ENCODE measurements around the gene SLC24A3. TPM values are rescaled to one million over a fixed set of nuclear protein-coding genes. Genes with fewer than 3 reads are reported as not detected.

SLC24A3 gene
- total RNA-seq, 1 donor from 2014 or later: 13.1 TPM

DNA sequence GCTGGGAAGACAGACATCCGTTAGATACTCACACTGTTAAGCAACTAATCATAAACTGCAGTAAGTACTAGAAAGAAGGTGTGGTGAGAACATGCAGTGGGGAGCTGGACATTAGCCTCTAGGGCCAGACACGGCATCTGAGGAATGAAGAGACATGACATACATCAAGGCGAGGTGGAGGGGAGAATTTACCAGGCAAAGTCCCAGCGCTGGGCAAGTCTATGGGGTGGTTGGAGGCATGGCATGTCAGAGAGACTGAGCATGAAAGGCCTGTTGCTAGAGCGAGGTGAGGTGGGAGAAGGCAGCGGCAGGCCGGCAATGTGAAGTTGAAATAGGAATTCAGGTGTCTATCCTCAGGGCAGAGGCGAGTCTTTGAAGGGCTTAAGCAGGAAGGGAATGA, 31.8 kb downstream of the SLC24A3 start:
- no peak for ATAC-seq
- DNase-seq: no peak
- Histone ChIP-seq H3K36me3 (no peaks in the 10 kb centered on the region), H3K27me3 (no peaks in the 10 kb centered on the region), H3K4me1 (no peaks in the 10 kb centered on the region), H3K27ac (no peak overlapping the region), H3K4me3 (no peak overlapping the region), H3K9me3 (no peaks in the 10 kb centered on the region)
- intact Hi-C loops (cut with DNase I): no loop called here
- TF ChIP-seq, protein P1, sequence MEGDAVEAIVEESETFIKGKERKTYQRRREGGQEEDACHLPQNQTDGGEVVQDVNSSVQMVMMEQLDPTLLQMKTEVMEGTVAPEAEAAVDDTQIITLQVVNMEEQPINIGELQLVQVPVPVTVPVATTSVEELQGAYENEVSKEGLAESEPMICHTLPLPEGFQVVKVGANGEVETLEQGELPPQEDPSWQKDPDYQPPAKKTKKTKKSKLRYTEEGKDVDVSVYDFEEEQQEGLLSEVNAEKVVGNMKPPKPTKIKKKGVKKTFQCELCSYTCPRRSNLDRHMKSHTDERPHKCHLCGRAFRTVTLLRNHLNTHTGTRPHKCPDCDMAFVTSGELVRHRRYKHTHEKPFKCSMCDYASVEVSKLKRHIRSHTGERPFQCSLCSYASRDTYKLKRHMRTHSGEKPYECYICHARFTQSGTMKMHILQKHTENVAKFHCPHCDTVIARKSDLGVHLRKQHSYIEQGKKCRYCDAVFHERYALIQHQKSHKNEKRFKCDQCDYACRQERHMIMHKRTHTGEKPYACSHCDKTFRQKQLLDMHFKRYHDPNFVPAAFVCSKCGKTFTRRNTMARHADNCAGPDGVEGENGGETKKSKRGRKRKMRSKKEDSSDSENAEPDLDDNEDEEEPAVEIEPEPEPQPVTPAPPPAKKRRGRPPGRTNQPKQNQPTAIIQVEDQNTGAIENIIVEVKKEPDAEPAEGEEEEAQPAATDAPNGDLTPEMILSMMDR (IDR thresholded peaks at IDR 0.05): no peak

DNA sequence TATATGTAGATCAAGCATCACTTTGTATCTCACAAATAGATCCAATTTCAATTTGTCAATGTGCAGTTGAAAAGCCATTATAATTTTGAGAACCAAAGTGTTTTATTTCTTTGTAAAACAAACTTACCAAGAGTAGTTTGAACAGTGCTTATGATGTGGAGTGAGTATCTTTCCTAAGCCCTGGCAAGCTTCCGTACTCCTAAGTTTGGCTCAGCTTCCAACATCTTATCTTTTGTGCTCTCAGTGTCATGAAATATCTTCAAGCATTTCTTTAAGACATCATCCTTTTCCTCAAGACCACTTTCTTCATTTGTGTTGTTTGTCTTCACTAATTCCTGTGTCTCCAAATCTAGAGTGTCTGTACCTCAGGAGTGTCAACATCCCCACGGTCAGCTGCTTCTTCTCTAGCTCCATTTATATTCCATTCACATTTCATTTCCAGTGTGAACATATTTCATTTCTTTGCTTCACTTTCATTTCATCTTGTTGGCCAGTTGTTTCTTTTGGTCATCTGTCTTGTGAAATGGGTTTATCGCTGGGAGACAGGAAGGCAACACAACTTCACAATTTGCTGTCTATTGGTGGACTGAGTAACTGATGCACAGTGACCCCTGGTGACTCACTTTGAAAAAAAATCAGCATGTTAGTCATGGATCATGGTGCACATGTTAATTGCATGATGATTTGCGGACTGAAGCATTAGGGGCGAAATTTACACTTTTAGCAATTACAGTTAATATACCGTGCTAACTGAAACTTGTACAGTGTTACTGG, 36.9 kb downstream of the SLC24A3 start:
- DNase-seq (no peak), ATAC-seq (peak; percentile 29)
- Histone ChIP-seq H3K9me3 (no peaks in the 10 kb centered on the region), H3K4me1 (peaks cover 24% of the 10 kb centered on the region), H3K36me3 (no peaks in the 10 kb centered on the region), H3K27me3 (no peaks in the 10 kb centered on the region), H3K27ac (no peak overlapping the region), H3K4me3 (no peak overlapping the region)
- intact Hi-C loops (cut with DNase I): no loop called here
- TF ChIP-seq, protein P1 (IDR thresholded peaks at IDR 0.05): peak; percentile 15

DNA sequence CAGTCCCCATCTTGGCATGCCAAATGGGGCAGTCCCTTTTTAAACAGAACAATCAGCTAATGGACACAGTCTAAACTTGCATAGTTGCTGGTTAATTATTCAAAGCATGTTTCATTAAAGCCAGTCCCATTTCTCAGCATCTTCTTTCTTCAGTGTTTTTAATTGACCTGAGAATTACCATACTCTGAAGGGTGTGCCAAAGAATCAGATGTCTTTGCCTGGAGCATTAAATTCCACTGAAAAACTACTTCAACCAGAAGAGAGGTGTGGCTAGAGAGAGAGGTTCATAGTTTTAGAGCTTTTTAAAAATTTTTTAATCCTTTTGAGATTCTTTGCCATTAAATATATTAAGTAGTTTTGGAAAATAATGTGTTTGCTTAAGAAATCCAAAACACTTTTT, 37.9 kb downstream of the SLC24A3 start:
- intact Hi-C loops (cut with DNase I): no loop called here
- ATAC-seq (no peak), DNase-seq (no peak)
- Histone ChIP-seq H3K27ac (no peak overlapping the region), H3K4me1 (peaks cover 24% of the 10 kb centered on the region), H3K4me3 (no peak overlapping the region), H3K36me3 (no peaks in the 10 kb centered on the region), H3K9me3 (no peaks in the 10 kb centered on the region), H3K27me3 (no peaks in the 10 kb centered on the region)
- TF ChIP-seq, protein P1 (IDR thresholded peaks at IDR 0.05): no peak

DNA sequence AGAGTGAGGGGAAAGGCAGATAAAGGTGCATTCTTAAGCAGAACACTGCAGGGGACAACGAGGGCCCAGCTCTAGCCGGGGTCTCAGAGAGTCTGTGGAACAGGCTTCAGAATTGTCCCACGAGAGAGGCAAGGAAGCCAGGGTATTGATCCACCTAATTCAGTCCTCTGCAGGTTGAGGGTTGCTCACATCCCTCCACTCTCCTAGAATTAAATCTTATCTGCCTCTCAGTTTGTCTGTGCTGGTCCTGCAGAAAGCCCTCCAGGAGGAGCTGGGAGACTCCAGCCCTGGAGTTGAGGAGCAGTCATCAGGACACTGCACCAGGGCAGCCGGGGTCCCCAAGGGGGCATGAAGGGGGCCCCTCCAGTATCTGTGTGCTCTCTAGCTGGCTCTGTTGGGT, 39.1 kb downstream of the SLC24A3 start:
- Histone ChIP-seq H3K27me3 (no peaks in the 10 kb centered on the region), H3K36me3 (no peaks in the 10 kb centered on the region), H3K4me1 (peaks cover 24% of the 10 kb centered on the region), H3K4me3 (no peak overlapping the region), H3K27ac (peak overlapping the region; percentile 55), H3K9me3 (no peaks in the 10 kb centered on the region)
- intact Hi-C loops (cut with DNase I): no loop called here
- no peak for ATAC-seq
- no peak for DNase-seq
- TF ChIP-seq, protein P1 (IDR thresholded peaks at IDR 0.05): no peak

DNA sequence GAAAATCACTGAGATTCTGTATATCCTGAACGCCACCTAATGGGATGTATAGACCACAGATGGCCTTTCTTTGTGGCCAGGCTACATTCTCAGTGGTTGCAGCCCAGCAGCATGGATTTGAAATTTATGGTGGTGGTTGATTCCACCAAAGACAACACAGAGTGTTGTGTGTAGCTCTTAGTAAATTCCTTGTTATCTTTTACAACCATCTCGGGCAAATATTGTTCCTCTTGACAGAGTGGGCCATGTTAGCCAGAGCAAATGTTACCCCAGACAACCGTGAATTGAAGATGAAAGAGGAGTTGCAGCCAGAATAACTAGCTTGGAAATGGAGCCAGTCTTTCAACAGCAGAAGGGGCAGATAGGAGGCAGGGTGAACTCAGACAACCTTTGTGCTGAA, 39.5 kb downstream of the SLC24A3 start:
- TF ChIP-seq, protein P1 (IDR thresholded peaks at IDR 0.05): no peak
- H3K9me3 ChIP-seq: no peaks in the 10 kb centered on the region
- peaks cover 24% of the 10 kb centered on the region for H3K4me1 ChIP-seq
- no peaks in the 10 kb centered on the region for H3K27me3 ChIP-seq
- H3K27ac ChIP-seq: peak overlapping the region; percentile 55
- DNase-seq (no peak), ATAC-seq (no peak)
- no peak overlapping the region for H3K4me3 ChIP-seq
- no peaks in the 10 kb centered on the region for H3K36me3 ChIP-seq
- intact Hi-C loops (cut with DNase I): no loop called here

All from upper lobe of right lung (tissue), 1 donor.